ENCODE data around the gene HEBP2. TPM values are rescaled to one million over a fixed set of nuclear protein-coding genes. Genes with fewer than 3 reads are reported as not detected.

Gene HEBP2
- polyA plus RNA-seq, 2 of the 4 experiments (the other 2 are of a cell fraction), result 18.0 to 22.1 TPM

DNA sequence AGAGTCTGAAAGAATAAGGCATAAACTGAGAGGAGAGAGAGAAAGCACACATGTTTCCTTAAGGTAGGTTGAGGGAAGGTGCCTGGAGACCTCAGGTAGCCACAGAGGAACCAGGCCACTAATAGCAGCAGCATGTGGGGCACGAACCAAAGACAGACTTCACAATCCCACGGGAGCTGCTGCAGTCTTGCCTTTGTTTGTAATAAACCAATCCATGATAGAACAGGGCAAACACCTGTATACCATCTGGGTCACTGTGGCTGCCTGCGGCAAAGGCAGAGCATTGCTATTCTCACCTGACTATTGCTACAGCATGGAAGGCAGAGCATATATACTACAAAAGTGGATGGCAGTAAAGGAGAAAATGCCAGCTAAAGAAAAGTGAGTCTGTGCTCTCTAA, 36.3 kb downstream of the HEBP2 start (continued):
- no peak for TF ChIP-seq PHF8 (IDR thresholded peaks at IDR 0.05; ENCODE audit: borderline replicate concordance, low read depth)

DNA sequence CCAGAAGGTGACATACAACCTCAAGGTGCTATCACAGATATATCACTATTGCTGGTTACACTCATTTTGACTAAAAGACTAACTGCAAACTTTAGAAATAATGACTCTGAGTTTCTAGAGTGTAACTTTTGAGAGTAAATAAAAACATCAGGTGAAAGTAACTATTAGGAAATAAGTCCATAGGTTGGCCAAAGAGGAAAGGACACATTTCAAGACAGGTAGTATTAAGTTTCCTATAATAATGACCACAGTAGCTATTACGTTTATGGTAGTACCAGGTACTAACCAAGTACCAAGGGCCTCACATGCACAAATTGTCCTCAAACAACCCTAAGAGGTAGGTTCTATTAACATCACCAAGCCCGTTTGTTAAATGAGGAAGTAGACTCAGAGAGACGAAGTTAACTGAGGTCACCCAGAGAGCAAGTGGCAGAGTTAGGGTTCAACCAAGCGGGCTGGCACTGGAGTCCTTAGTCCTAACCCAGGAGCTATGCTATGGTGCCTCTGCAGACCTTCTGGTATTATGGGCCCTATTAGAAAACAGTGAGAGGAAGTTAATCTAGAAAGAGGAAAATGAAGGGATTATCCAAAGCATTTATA, 36.8 kb downstream of the HEBP2 start:
- TF ChIP-seq EHMT2 (IDR thresholded peaks at IDR 0.05; ENCODE audit: low read depth) (no peak), HOXA7 (CRISPR knock-in tag; IDR thresholded peaks at IDR 0.05) (no peak), CHD4 (IDR thresholded peaks at IDR 0.05; ENCODE audit: borderline replicate concordance) (no peak), CEBPB (IDR thresholded peaks at IDR 0.05) (no peak), RNF2 (IDR thresholded peaks at IDR 0.05; ENCODE audit: borderline replicate concordance, low read depth) (no peak), JUN (IDR thresholded peaks at IDR 0.05) (no peak), RCOR1 (IDR thresholded peaks at IDR 0.05; ENCODE audit: low read depth, low read length) (no peak), CHD2 (IDR thresholded peaks at IDR 0.05; ENCODE audit: low read length, partially characterized antibody) (no peak), PHF8 (IDR thresholded peaks at IDR 0.05; ENCODE audit: borderline replicate concordance, low read depth) (no peak), ZNF302 (CRISPR knock-in tag; IDR thresholded peaks at IDR 0.05) (no peak), GATA3 (IDR thresholded peaks at IDR 0.05; ENCODE audit: borderline replicate concordance) (no peak), EHF (CRISPR knock-in tag; IDR thresholded peaks at IDR 0.05) (no peak), KDM1A (IDR thresholded peaks at IDR 0.05; ENCODE audit: low read depth) (no peak)
- TF ChIP-seq, protein P1, sequence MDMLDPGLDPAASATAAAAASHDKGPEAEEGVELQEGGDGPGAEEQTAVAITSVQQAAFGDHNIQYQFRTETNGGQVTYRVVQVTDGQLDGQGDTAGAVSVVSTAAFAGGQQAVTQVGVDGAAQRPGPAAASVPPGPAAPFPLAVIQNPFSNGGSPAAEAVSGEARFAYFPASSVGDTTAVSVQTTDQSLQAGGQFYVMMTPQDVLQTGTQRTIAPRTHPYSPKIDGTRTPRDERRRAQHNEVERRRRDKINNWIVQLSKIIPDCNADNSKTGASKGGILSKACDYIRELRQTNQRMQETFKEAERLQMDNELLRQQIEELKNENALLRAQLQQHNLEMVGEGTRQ (IDR thresholded peaks at IDR 0.05), result no peak
- TF ChIP-seq, protein P2, sequence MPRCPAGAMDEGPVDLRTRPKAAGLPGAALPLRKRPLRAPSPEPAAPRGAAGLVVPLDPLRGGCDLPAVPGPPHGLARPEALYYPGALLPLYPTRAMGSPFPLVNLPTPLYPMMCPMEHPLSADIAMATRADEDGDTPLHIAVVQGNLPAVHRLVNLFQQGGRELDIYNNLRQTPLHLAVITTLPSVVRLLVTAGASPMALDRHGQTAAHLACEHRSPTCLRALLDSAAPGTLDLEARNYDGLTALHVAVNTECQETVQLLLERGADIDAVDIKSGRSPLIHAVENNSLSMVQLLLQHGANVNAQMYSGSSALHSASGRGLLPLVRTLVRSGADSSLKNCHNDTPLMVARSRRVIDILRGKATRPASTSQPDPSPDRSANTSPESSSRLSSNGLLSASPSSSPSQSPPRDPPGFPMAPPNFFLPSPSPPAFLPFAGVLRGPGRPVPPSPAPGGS (IDR thresholded peaks at IDR 0.05), result no peak
- TF ChIP-seq, protein P3, sequence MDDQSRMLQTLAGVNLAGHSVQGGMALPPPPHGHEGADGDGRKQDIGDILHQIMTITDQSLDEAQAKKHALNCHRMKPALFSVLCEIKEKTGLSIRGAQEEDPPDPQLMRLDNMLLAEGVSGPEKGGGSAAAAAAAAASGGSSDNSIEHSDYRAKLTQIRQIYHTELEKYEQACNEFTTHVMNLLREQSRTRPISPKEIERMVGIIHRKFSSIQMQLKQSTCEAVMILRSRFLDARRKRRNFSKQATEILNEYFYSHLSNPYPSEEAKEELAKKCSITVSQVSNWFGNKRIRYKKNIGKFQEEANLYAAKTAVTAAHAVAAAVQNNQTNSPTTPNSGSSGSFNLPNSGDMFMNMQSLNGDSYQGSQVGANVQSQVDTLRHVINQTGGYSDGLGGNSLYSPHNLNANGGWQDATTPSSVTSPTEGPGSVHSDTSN (IDR thresholded peaks at IDR 0.05), result no peak
- TF ChIP-seq, protein P4, sequence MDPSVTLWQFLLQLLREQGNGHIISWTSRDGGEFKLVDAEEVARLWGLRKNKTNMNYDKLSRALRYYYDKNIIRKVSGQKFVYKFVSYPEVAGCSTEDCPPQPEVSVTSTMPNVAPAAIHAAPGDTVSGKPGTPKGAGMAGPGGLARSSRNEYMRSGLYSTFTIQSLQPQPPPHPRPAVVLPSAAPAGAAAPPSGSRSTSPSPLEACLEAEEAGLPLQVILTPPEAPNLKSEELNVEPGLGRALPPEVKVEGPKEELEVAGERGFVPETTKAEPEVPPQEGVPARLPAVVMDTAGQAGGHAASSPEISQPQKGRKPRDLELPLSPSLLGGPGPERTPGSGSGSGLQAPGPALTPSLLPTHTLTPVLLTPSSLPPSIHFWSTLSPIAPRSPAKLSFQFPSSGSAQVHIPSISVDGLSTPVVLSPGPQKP (IDR thresholded peaks at IDR 0.05; ENCODE audit: low read depth, low read length), result no peak
- TF ChIP-seq, protein P5, sequence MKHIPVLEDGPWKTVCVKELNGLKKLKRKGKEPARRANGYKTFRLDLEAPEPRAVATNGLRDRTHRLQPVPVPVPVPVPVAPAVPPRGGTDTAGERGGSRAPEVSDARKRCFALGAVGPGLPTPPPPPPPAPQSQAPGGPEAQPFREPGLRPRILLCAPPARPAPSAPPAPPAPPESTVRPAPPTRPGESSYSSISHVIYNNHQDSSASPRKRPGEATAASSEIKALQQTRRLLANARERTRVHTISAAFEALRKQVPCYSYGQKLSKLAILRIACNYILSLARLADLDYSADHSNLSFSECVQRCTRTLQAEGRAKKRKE (CRISPR knock-in tag; IDR thresholded peaks at IDR 0.05; ENCODE audit: low read depth), result no peak
- TF ChIP-seq, protein P6, sequence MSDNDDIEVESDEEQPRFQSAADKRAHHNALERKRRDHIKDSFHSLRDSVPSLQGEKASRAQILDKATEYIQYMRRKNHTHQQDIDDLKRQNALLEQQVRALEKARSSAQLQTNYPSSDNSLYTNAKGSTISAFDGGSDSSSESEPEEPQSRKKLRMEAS (IDR thresholded peaks at IDR 0.05), result no peak
- ATAC-seq, result no peak
- whole genome bisulfite sequencing (ENCODE audit: missing lambda C conversion rate), result 74% methylated on average over 4 of the region's 4 CpGs
- Histone ChIP-seq H3K4me2 (no peak overlapping the region), H3K4me3 (no peak overlapping the region), H3K4me1 (no peaks in the 10 kb centered on the region), H3K9me3 (no peaks in the 10 kb centered on the region), H3K27ac (no peak overlapping the region)
- no peak for FAIRE-seq
- CTCF ChIA-PET, result interaction anchor here (1.2 to 1.7 kb wide), 2 partner anchors 11 to 69 kb away, joined by 4 to 7 read pairs; no protein-coding TSS in a partner anchor
- POLR2A ChIA-PET, result no interaction called here
- no peak for DNase-seq (ENCODE audit: low read depth in 1 of 2, low spot score in 1 of 2)

DNA sequence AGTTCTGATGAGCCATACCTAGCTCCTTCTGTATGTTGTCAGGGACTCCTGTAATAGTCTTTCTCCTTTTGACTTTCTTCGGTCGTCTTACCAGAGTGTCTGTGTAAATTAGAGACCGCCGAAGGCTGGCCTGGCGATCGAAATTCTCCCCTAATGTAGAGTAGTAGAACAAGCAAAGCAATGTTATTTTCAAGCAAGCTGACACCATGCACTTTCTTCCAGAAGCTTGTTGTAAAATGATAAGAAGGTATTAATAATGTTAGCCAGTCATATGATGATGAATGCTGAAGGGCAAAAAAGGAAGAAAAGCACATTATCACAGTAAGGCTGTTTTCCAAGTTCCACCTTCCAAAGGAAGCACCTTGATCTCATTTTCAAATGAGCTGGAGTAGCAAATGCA, 37.9 kb downstream of the HEBP2 start:
- FAIRE-seq, result no peak

More for the DNA sequence above, 37.9 kb downstream of the HEBP2 start:
- Histone ChIP-seq H3K27ac (no peak overlapping the region), H3K4me3 (no peak overlapping the region), H3K4me1 (no peaks in the 10 kb centered on the region), H3K9me3 (no peaks in the 10 kb centered on the region), H3K4me2 (no peak overlapping the region)
- no peak for TF ChIP-seq EHMT2 (IDR thresholded peaks at IDR 0.05; ENCODE audit: low read depth)
- TF ChIP-seq KDM1A (IDR thresholded peaks at IDR 0.05; ENCODE audit: low read depth), result no peak
- no peak for TF ChIP-seq RNF2 (IDR thresholded peaks at IDR 0.05; ENCODE audit: borderline replicate concordance, low read depth)
- WGBS (ENCODE audit: missing lambda C conversion rate), result 83% methylated on average over 6 of the region's 6 CpGs
- ATAC-seq, result no peak
- ChIA-PET CTCF (interaction anchor here (1.2 to 1.7 kb wide), 2 partner anchors 12 to 67 kb away, joined by 4 to 7 read pairs; no protein-coding TSS in a partner anchor), POLR2A (no interaction called here)
- DNase-seq (ENCODE audit: low read depth in 1 of 2, low spot score in 1 of 2), result no peak
